ENCODE results near the gene CACNA1A.

Gene CACNA1A

DNA sequence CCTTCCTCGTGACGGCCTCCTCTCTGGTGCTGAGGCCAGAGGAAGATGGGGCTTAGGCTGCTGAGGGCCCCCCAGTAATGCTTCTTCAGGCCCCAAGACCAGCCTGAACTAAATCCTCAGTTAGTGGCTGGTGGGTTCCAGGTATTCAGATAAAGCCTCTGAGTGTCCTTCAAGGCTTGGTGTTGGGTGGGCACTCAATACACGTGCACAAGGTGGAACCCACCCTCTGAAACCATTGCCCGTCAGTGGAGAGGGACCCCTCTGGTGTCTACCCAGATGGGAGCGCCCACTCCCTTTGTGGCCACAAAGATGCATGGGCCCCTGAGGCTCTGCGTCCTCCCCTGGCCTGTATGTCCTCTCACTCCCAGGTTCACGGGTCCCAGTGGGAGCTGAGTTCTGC, 277.0 kb downstream of the CACNA1A start:
- H2AFZ ChIP-seq (ENCODE audit: low read depth, low read length) = no peak overlapping the region
- no peaks in the 10 kb centered on the region for H3K4me1 ChIP-seq (ENCODE audit: control insufficient read depth, insufficient read depth, low read depth, low read length)
- H3K14ac ChIP-seq (ENCODE audit: low read length in 2 of 2) = no peak overlapping the region
- no peaks in the 10 kb centered on the region for H3K79me1 ChIP-seq (replicated peaks; ENCODE audit: low read length, poor library complexity, severe bottlenecking)
- peaks cover 0 to 22% of the 10 kb centered on the region in 2 experiments for H3K36me3 ChIP-seq (ENCODE audit: control insufficient read depth in 1 of 2, insufficient read depth in 2 of 2, low read depth in 1 of 2, low read length in 2 of 2)
- peaks cover 0 to 20% of the 10 kb centered on the region in 2 experiments for H3K27me3 ChIP-seq (ENCODE audit: control insufficient read depth in 1 of 2, insufficient read depth in 1 of 2, low read length in 2 of 2)
- no peaks in the 10 kb centered on the region for H3K9me3 ChIP-seq (ENCODE audit: control insufficient read depth, low read length)
- H2BK12ac ChIP-seq (ENCODE audit: low read length in 2 of 2) = no peak overlapping the region
- no peak overlapping the region for H2BK15ac ChIP-seq (ENCODE audit: low read depth, poor library complexity, severe bottlenecking)
- no peak overlapping the region for H3K27ac ChIP-seq (ENCODE audit: low read length, poor library complexity, severe bottlenecking)
- 85% methylated on average over 7 of the region's 7 CpGs for WGBS
- no peak overlapping the region for H2AK5ac ChIP-seq (ENCODE audit: low read length, severe bottlenecking)
- no peak overlapping the region for H4K8ac ChIP-seq (ENCODE audit: low read length)
- no peak overlapping the region for H3K4me3 ChIP-seq (ENCODE audit: insufficient read depth in 1 of 2, low read depth in 1 of 2, low read length in 2 of 2)
- no peak for DNase-seq
- no peak overlapping the region for H3K4me2 ChIP-seq (ENCODE audit: low read length, poor library complexity, severe bottlenecking)
- H3K9ac ChIP-seq (ENCODE audit: low read length) = no peak overlapping the region
- no peak overlapping the region for H4K91ac ChIP-seq (ENCODE audit: low read length)
- no peak overlapping the region for H3K23ac ChIP-seq (ENCODE audit: low read length in 2 of 2)
- H3K18ac ChIP-seq (ENCODE audit: low read depth in 1 of 2, low read length in 2 of 2) = no peak overlapping the region
- H2BK5ac ChIP-seq (ENCODE audit: low read depth, low read length, poor library complexity, severe bottlenecking) = no peak overlapping the region
- H3K4ac ChIP-seq (ENCODE audit: low read depth in 1 of 2, low read length in 2 of 2) = no peak overlapping the region
- H2BK120ac ChIP-seq (ENCODE audit: low read depth, low read length) = no peak overlapping the region

DNA sequence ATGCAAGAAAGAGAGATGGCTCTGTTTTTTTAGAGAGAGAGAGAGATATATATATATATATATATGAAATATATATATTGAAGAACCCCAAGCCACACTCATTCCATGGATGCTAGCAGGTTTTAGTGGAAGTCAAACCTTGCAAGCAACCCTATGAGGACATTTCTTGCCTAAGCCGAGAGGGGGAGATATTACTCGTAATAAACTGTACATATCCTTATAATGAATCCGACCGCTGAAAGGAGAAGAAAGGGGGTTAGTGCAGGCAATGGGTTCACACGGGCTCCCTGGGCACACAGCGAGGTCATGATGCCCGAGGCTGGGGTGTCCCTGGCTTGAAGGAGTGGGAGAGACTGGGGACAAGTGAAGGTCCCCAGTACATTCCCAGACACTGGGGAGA, 277.7 kb downstream of the CACNA1A start:
- Histone ChIP-seq H3K79me1 (replicated peaks; ENCODE audit: low read length, poor library complexity, severe bottlenecking) (no peaks in the 10 kb centered on the region), H2BK5ac (ENCODE audit: low read depth, low read length, poor library complexity, severe bottlenecking) (no peak overlapping the region), H3K27me3 (ENCODE audit: control insufficient read depth in 1 of 2, insufficient read depth in 1 of 2, low read length in 2 of 2) (peaks cover 0 to 20% of the 10 kb centered on the region in 2 experiments), H2AFZ (ENCODE audit: low read depth, low read length) (no peak overlapping the region), H4K91ac (ENCODE audit: low read length) (no peak overlapping the region), H3K4me3 (ENCODE audit: insufficient read depth in 1 of 2, low read depth in 1 of 2, low read length in 2 of 2) (no peak overlapping the region), H3K27ac (ENCODE audit: low read length, poor library complexity, severe bottlenecking) (no peak overlapping the region), H2AK5ac (ENCODE audit: low read length, severe bottlenecking) (no peak overlapping the region), H3K14ac (ENCODE audit: low read length in 2 of 2) (no peak overlapping the region), H3K4me2 (ENCODE audit: low read length, poor library complexity, severe bottlenecking) (no peak overlapping the region), H3K4me1 (ENCODE audit: control insufficient read depth, insufficient read depth, low read depth, low read length) (no peaks in the 10 kb centered on the region), H3K36me3 (ENCODE audit: control insufficient read depth in 1 of 2, insufficient read depth in 2 of 2, low read depth in 1 of 2, low read length in 2 of 2) (peaks cover 0 to 26% of the 10 kb centered on the region in 2 experiments), H3K9ac (ENCODE audit: low read length) (no peak overlapping the region), H3K23ac (ENCODE audit: low read length in 2 of 2) (no peak overlapping the region), H2BK15ac (ENCODE audit: low read depth, poor library complexity, severe bottlenecking) (no peak overlapping the region), H3K9me3 (ENCODE audit: control insufficient read depth, low read length) (no peaks in the 10 kb centered on the region), H4K8ac (ENCODE audit: low read length) (no peak overlapping the region), H3K4ac (ENCODE audit: low read depth in 1 of 2, low read length in 2 of 2) (no peak overlapping the region), H3K18ac (ENCODE audit: low read depth in 1 of 2, low read length in 2 of 2) (no peak overlapping the region), H2BK12ac (ENCODE audit: low read length in 2 of 2) (no peak overlapping the region), H2BK120ac (ENCODE audit: low read depth, low read length) (no peak overlapping the region)
- DNase-seq = no peak
- WGBS = 83% methylated on average over 7 of the region's 7 CpGs

DNA sequence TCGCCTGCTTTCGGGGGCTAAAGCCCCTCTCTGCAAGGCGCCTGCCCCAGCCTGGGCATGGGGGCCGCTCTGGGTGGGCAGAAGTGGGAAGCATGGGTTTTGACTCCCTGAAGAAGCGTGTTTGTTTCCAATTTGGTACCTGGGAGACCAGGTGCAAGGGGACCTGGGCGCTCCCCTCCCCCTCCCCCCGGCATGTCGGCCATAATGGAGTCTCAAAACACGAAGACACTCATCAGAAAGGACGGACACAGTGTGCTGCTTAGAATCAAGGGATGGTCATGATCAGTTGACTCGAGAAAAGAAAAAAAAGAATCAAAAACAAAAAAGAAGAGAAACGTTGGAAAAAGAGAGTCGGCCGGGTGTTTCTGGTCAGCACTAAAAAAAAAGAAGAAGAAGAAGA, 279.3 kb downstream of the CACNA1A start:
- H3K79me1 ChIP-seq (replicated peaks; ENCODE audit: low read length, poor library complexity, severe bottlenecking) = no peaks in the 10 kb centered on the region
- no peak overlapping the region for H2BK5ac ChIP-seq (ENCODE audit: low read depth, low read length, poor library complexity, severe bottlenecking)
- no peaks in the 10 kb centered on the region for H3K4me1 ChIP-seq (ENCODE audit: control insufficient read depth, insufficient read depth, low read depth, low read length)
- H3K9me3 ChIP-seq (ENCODE audit: control insufficient read depth, low read length) = no peaks in the 10 kb centered on the region
- H3K9ac ChIP-seq (ENCODE audit: low read length) = no peak overlapping the region
- no peak overlapping the region for H2AK5ac ChIP-seq (ENCODE audit: low read length, severe bottlenecking)
- H3K14ac ChIP-seq (ENCODE audit: low read length in 2 of 2) = no peak overlapping the region
- H3K27me3 ChIP-seq (ENCODE audit: control insufficient read depth in 1 of 2, insufficient read depth in 1 of 2, low read length in 2 of 2) = peaks cover 0 to 20% of the 10 kb centered on the region in 2 experiments
- no peak overlapping the region for H3K23ac ChIP-seq (ENCODE audit: low read length in 2 of 2)
- no peak overlapping the region for H2BK15ac ChIP-seq (ENCODE audit: low read depth, poor library complexity, severe bottlenecking)
- H3K4me3 ChIP-seq (ENCODE audit: insufficient read depth in 1 of 2, low read depth in 1 of 2, low read length in 2 of 2) = no peak overlapping the region
- no peak overlapping the region for H3K18ac ChIP-seq (ENCODE audit: low read depth in 1 of 2, low read length in 2 of 2)
- no peak overlapping the region for H2BK120ac ChIP-seq (ENCODE audit: low read depth, low read length)
- no peak overlapping the region for H4K8ac ChIP-seq (ENCODE audit: low read length)
- 79% methylated on average over 14 of the region's 14 CpGs for WGBS
- no peak overlapping the region for H3K27ac ChIP-seq (ENCODE audit: low read length, poor library complexity, severe bottlenecking)
- H3K4me2 ChIP-seq (ENCODE audit: low read length, poor library complexity, severe bottlenecking) = no peak overlapping the region
- H2BK12ac ChIP-seq (ENCODE audit: low read length in 2 of 2) = no peak overlapping the region
- H3K4ac ChIP-seq (ENCODE audit: low read depth in 1 of 2, low read length in 2 of 2) = no peak overlapping the region
- no peak overlapping the region for H4K91ac ChIP-seq (ENCODE audit: low read length)
- H3K36me3 ChIP-seq (ENCODE audit: control insufficient read depth in 1 of 2, insufficient read depth in 2 of 2, low read depth in 1 of 2, low read length in 2 of 2) = peaks cover 0 to 28% of the 10 kb centered on the region in 2 experiments
- no peak for DNase-seq
- no peak overlapping the region for H2AFZ ChIP-seq (ENCODE audit: low read depth, low read length)

DNA sequence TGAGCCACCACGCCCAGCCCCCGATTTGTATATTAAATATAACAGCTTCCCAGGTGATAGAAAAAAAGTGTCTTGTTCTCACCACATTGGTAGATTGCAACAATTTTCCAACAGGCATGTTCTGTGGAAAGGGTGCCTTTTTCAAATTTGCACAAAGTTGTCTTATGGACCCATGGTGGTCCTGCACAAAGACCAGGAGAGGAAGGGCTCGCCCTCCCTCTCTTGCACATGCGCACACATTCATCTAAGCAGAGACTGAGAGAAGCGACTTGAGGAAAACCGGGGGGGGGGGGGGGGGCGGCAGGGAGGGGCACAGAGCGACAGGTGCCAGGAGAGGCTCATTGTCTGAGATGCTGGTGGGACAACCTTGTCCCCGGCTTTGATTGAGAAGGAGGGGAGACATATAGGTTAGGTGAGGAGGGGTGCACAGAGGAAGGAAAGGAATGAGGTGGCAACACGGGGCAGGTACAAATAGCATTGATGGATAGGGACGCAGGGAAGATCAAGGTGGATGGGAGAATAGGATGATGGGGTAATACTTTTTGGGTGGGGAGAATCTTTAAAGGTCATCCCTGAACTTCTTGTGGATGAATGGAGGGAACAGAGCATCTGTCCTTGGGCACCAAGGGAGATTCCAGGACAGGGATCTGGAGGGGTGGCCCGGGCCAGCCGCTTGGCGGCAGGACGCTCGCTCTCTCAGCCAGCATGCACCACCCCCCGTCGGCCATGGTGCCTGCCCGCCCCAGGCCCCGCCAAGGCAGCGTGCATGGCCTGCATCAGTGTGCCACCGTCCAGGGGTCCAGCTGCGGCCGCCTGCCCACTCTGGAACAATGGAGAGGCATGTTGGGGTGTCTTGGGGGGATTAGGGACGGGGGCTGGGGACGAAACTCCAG, 280.1 kb downstream of the CACNA1A start:
- Histone ChIP-seq H3K9ac (ENCODE audit: low read length) (no peak overlapping the region), H3K18ac (ENCODE audit: low read depth in 1 of 2, low read length in 2 of 2) (no peak overlapping the region), H3K4me2 (ENCODE audit: low read length, poor library complexity, severe bottlenecking) (no peak overlapping the region), H3K9me3 (ENCODE audit: control insufficient read depth, low read length) (no peaks in the 10 kb centered on the region), H3K27me3 (ENCODE audit: control insufficient read depth in 1 of 2, insufficient read depth in 1 of 2, low read length in 2 of 2) (peaks cover 0 to 20% of the 10 kb centered on the region in 2 experiments), H2BK15ac (ENCODE audit: low read depth, poor library complexity, severe bottlenecking) (no peak overlapping the region), H3K4me3 (ENCODE audit: insufficient read depth in 1 of 2, low read depth in 1 of 2, low read length in 2 of 2) (no peak overlapping the region), H3K79me1 (replicated peaks; ENCODE audit: low read length, poor library complexity, severe bottlenecking) (no peaks in the 10 kb centered on the region), H3K14ac (ENCODE audit: low read length in 2 of 2) (peak overlapping the region in 1 of 2 experiments; percentile 7), H2BK120ac (ENCODE audit: low read depth, low read length) (no peak overlapping the region), H4K91ac (ENCODE audit: low read length) (no peak overlapping the region), H3K27ac (ENCODE audit: low read length, poor library complexity, severe bottlenecking) (no peak overlapping the region), H2BK12ac (ENCODE audit: low read length in 2 of 2) (no peak overlapping the region), H3K4ac (ENCODE audit: low read depth in 1 of 2, low read length in 2 of 2) (no peak overlapping the region), H3K4me1 (ENCODE audit: control insufficient read depth, insufficient read depth, low read depth, low read length) (no peaks in the 10 kb centered on the region), H3K23ac (ENCODE audit: low read length in 2 of 2) (no peak overlapping the region), H3K36me3 (ENCODE audit: control insufficient read depth in 1 of 2, insufficient read depth in 2 of 2, low read depth in 1 of 2, low read length in 2 of 2) (peaks cover 0 to 26% of the 10 kb centered on the region in 2 experiments), H4K8ac (ENCODE audit: low read length) (no peak overlapping the region), H2AK5ac (ENCODE audit: low read length, severe bottlenecking) (no peak overlapping the region), H2BK5ac (ENCODE audit: low read depth, low read length, poor library complexity, severe bottlenecking) (no peak overlapping the region), H2AFZ (ENCODE audit: low read depth, low read length) (no peak overlapping the region)
- DNase-seq = no peak
- WGBS = 76% methylated on average over 21 of the region's 26 CpGs

Measured in mesenchymal stem cell (in vitro differentiated cells and primary cell).